Astrocyte (in vitro differentiated cells and primary cell): ENCODE measurements around the gene CACNA1H.

ENCODE experiments used
- CTCF ChIP-seq: IDR thresholded peaks from 2 replicates; pipeline ENCODE4 v1.5.1; 2011; ENCODE audit warnings: low read depth, mild to moderate bottlenecking, inconsistent platforms, low read length, moderate library complexity; ENCODE audit not compliant: insufficient read depth
- EZH2 ChIP-seq: IDR thresholded peaks from 2 replicates; pipeline ENCODE4 v1.6.1; 2012; ENCODE audit warnings: mild to moderate bottlenecking, low read length, inconsistent platforms; ENCODE audit not compliant: insufficient read depth

DNA sequence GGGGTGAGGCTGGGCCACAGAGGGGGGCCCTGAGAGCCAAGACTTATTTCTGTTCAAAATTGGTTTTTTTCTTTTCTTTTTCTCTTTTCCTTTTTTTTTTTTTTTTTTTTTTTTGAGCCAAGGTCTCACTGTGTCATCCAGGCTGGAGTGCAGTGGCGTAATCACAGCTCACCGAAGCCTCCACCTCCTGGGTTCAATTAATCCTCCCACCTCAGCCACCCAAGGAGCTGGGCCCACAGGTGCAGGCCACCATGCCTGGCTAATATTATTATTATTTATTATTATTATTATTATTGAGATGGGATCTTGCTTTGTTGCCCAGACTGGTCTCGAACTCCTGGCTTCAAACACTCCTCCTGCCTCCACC, 17.5 kb upstream of the CACNA1H start:
- TF ChIP-seq CTCF (no peak), EZH2 (no peak)
